Urothelium cell line (cell line): Measurements from ENCODE around the gene MRPS2.

Source experiments
- DNase-seq: peaks from one replicate; pipeline ENCODE4 v3.0.0; 2011; ENCODE audit warnings: low spot score, mixed read lengths
- FAIRE-seq: peaks from 2 replicates; lab custom pipeline; 2011; peaks lifted over from hg19 to GRCh38; lab: Jason Lieb, UNC

The MRPS2 gene

GRCh38 chr9:135551031-135551430 lies 50.5 kb downstream of the MRPS2 start:
- FAIRE-seq = no peak
- no peak for DNase-seq

DNA sequence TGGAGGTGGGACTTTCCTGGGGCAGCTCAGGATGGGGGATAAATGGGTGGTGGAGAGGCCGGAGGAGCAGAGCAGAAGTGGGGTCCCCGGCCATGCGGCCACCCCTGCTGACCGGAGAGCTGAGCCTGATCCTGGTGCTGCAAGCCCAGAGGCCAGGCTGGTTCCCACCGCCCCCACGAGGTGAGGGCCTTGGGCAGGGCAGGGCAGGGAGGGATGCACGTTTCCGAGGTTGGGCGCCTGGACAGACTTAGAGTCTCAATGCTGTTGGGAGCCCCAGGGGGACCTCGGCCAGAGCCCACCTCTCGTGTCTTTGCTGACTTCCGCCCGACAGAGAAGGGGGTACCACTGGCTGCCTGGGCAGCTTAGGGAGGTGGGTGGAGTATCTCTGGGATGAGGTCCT lies 51.0 kb downstream of the MRPS2 start:
- FAIRE-seq (no peak), DNase-seq (no peak)

- no peak for FAIRE-seq
- DNase-seq = no peak
Observed at GRCh38 chr9:135552021-135552697, 51.7 kb downstream of the MRPS2 start.

DNA sequence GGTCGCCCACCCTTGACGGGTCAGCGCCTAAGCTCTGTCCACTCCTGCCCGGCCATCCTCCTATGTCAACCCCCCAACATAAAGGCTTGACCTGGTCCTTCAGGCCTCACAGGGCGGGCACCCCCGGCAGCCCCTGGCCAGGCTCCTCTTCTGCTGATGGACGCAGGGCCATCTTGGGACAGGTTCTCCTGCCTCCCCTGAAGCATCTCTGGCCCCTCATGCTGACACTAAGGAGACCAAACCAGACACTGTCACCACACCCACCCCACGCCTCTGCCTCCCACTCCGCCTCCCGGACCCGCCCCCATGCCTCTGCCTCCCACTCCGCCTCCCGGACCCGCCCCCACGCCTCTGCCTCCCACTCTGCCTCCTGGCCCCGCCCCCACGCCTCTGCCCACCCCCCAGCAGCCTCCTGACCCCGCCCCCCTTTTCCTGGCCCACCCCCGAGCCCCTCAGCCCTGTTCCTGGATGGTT lies 52.3 kb downstream of the MRPS2 start:
- no peak for DNase-seq
- no peak for FAIRE-seq
